8988T (cell line): ENCODE results near the gene IMMP2L.

Experiments
- DNase-seq: peaks from one replicate; pipeline ENCODE4 v3.0.0; 2011

IMMP2L gene

DNA sequence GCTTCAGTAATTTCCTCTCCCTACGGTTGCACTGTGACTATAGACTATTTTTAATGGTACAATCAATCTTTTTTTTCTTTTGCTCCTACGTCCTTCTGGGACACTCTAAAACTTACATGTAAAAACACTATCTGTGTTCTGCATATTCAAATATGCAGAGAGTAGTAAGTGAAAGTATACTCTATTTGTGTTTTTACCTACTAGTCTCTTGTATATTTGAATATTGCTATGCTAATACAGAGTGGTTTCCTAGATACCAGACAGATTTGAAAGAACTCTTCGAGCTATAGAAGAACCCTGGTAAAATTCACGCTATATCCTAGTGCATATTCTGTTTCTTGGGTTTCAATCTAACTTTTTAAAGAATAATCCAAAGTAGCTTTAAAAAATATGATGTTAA lies 672.2 kb downstream of the IMMP2L start:
- no peak for DNase-seq

DNA sequence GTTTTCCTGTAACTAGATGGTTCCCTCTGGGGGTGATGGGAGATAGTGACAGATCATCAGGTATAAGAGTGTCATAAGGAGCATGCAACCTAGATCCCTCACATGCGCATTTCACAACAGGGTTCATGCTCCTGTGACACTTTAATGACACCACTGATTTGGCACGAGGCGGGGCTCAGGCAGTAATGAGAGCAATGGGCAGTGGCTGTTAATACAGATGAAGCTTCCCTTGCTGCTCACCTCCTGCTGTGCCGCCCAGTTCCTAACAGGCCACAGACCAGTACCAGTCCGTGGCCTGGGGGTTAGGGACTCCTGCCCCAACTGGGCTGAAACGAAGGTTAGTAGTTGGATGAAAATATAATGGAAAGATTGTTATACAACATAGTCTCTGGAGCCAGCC lies 673.0 kb downstream of the IMMP2L start:
- no peak for DNase-seq

GRCh38 chr7:110888641-110889040 lies 673.7 kb downstream of the IMMP2L start:
- DNase-seq = no peak

- DNase-seq = no peak
Observed at GRCh38 chr7:110885474-110885873, 676.8 kb downstream of the IMMP2L start.

DNA sequence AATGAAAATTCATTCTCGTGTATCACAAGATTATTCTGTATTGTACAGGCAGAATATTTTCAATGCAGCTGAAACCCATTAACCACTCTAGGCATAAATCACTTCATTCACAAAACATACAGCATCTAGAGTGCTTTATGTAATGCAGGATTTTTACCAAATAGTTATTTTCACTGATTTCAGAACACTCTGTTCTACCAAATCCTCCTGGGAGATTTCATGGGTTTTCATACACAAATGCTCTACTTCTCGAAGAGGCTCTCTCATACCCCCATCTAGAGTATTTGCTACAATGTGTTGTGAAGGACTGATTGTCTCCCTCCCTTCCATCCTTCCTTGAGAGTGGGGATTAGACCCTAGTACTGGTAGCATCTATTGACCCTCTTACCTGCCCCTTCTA lies 680.6 kb downstream of the IMMP2L start:
- DNase-seq = no peak

DNA sequence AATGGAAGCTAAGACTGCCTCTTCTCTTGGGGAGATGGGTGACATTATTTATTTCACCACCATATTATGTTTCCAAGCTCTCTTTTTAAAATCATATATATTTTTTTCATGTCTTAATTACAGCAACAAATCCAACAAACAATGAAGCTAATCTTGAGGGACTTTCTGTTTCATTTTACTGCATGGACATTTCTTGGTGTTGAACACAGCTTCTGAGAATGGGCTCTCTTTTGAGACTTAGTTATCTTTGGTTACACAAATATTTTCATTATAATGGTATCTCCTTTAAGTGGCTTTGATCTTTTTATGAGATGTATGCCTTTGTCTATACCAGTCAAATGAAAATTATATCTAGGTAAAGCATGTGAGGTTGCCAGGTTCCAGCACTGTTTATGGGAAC lies 681.3 kb downstream of the IMMP2L start:
- DNase-seq = no peak

DNA sequence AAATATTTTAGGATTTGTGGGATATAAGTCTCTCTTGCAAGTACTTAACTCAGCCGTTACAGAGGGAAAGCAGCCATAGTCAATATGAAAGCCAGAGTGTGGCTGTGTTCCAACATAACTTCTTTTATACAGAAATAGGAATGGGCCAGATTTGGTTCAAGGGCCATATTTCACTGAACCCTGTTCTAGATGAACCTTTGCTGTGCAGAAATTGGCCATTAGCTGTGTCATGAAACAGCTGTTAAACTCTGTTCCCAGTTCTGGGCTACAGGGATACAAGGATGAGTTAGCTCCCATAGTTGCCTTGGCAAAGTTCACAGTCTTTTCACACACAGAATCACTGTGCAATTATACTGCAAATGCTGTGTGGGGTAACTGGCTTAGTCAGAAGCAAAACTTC lies 685.3 kb downstream of the IMMP2L start:
- DNase-seq = no peak

DNA sequence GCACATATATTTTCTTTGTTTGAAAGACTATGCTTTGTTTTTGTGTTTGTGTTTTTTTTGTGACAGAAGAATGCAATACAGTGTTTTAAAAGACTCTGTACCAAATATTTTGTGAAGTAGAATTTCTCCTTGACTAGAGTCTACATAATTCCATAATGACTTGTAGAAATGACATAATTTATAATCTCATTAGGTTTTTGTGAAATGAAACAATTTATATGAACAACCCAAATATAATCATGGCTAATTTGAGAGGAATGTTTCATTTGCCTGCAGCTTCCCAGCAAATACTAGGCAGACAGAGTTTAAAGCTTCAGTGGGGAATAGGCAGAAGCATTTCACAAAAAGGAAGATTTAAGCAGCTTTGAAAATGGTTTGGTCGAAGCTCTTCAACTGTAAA lies 686.9 kb downstream of the IMMP2L start:
- DNase-seq = no peak

DNA sequence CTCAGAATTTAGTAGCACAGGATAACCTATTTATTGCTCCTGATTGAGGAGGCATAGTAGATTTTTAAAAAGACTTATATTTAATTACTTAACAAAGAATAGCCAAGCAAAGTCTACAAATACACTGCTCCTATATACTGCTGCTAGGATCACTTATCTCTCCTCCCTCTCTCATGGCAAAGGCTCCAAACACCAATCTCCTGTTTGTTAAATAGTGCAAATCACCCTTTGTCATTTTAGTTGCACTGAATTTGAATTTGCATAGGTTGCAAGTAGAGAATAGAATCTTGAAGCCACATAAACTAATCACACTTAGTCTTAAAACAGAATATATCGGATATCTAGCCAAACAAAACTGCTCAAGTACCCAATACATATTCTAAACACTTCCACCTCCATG lies 690.4 kb downstream of the IMMP2L start:
- DNase-seq = no peak

DNA sequence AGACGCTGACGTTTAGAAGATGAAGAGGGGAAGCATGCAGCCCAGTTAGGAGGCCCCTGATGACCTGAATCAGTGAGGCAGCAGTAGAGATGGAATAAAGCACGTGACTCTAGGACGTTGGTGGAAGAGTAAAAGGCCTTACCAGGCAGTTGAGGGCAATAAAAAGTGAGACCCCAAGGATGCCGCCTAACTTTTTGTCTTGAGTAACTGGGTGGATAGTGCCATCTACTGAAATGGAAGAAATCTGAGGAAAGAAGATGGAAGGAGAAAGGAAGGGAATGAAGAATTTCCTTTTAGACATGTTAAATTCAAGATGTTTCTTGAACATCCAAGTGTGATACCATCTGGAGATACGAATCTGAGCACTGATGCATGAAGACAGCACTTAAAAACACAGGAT lies 691.4 kb downstream of the IMMP2L start:
- no peak for DNase-seq

DNA sequence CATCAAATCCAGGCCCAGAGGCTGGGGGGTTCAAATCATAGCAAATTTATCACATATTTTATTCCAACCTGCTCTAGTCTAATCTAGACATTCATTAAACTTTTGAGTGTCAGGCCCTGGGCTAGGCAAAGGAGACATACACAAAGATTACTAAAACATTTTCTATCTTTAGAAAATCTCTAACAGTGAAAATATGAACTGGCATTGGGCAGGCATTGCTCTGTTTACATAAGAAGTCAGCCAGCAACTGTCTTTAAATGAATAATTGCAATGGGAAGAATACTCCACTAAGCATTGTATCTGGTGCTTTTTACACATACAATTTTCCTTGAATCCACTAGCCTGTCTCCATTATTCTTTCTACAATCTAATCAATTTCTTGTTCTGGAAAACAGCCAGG lies 693.8 kb downstream of the IMMP2L start:
- no peak for DNase-seq

- no peak for DNase-seq
Observed at GRCh38 chr7:110867771-110868170, 694.5 kb downstream of the IMMP2L start.

- no peak for DNase-seq
Observed at GRCh38 chr7:110863258-110863657, 699.0 kb downstream of the IMMP2L start.

DNA sequence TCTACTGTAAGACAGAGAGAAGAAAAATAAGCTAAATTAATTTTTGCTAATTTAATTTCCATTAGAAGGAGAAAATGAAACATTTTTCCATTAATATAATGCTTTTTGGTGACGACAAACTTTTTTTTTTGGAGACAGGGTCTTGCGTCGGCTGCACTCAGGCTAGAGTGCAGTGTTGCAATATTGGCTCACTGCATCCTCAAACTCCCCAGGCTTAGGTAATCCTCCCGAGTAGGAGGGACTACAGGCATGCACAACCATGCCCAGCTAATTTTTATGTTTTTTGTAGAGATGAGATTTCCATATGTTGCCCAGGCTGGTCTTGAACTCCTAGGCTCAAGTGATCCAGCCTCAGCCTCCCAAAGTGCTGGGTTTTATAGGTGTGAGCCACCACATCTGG lies 701.1 kb downstream of the IMMP2L start:
- DNase-seq = no peak

DNA sequence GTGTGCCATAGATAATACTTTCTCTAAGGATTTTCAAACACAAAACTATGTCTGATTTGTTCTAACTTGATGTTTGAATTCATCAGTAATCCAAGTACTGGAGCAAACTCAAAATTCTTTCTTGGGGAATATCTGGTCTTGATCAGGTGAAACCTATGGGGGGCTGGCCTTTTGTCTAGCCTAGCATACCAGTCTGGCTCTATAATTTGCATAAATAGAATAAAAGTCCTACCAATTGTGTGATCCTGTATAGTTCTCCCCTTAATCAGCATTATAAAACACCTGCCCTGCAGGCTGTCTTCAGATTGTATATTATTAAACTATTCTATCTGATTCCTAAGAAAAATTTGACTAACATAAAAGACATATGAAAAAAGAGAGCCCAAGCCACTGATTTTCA lies 705.2 kb downstream of the IMMP2L start:
- DNase-seq = no peak

GRCh38 chr7:110856704-110857103 lies 705.6 kb downstream of the IMMP2L start:
- DNase-seq = no peak

GRCh38 chr7:110854651-110855050 lies 707.6 kb downstream of the IMMP2L start:
- DNase-seq = no peak

DNA sequence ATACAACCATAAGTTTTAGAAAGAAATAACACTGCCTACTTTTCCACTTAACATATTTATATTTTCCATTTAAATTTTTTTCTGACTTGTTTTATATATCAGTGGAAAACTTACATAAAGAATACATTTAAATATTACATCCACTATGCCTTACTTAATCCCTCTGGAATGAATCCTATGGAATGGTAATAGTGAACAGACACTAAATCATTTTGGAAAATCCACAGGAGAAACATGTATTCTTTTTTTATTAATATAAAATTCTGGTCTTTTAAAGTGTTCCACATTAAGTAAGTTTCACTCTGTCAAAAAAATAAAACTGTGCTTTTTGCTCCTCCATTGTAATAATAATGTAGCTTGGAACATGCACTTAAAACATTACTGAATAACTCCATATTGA lies 708.1 kb downstream of the IMMP2L start:
- DNase-seq = no peak

GRCh38 chr7:110853263-110853662 lies 709.0 kb downstream of the IMMP2L start:
- no peak for DNase-seq

- no peak for DNase-seq
Observed at GRCh38 chr7:110852156-110852940, 709.9 kb downstream of the IMMP2L start.

DNA sequence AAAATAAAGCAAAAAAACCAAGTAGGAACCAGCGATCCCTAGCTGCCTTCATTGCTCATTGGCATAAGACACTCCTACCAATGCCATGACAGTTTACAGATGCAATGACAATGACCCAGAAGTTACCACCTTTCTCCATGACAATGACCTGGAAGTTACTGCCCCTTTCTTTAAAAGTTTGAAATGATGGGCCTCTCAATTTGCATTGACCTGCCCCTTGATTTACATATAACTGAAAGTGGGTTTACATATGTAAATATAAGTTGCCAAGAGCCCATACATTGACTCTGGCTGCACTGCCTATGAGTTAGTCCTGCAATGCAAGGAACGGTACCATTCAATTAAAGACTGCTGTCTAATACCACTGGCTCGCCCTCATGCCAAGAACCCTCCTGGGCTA lies 712.1 kb downstream of the IMMP2L start:
- no peak for DNase-seq

DNA sequence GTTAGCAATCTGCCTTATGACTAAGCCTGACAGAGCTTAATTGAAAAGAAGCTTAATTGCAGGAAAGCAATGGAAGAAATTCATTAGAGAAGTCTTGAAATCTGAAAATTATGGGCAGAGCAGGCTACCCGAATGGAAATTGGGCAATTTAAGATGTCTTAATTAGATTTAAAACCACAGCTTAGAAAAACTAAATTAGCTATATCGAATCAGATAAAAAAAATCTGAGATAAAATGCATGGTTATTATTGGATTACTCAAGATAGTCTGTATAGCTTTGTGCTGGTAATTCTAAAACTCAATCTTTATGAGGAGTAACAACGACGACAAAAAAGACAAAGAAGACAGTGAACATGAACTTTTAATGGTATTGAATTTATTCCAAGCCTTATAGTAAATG lies 719.5 kb downstream of the IMMP2L start:
- no peak for DNase-seq

DNA sequence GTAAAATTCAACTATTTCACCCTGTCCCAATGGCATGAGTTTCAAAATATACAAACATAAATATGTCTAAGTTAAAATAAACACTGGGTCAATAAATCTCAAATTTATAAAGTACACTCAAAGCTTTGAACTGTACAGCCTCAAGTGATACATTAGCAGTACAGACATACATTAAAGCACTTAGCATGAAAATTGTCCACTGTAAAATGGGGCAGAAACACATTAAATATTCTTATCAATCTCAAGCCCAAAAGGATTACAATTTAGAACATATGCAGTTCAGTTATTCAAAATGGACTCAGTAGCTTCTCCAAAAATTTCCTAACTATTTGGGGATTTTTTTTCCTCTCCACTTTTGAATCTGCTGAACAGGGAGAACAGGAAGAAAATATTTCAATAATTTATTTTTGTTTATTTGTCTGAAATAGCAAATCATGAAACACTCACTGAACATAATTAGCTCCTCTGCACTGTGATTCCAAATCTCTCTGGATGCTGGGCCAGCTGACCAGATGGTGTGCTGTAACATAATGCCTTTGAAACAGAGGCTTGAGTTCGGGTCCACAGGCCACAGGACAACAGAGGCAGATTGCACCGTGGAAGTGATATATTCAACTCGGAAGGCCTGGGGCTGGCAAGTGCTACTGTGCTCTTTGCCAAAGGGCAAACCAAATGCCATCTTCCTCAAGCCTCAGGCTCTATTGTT lies 720.3 kb downstream of the IMMP2L start:
- DNase-seq = no peak

DNA sequence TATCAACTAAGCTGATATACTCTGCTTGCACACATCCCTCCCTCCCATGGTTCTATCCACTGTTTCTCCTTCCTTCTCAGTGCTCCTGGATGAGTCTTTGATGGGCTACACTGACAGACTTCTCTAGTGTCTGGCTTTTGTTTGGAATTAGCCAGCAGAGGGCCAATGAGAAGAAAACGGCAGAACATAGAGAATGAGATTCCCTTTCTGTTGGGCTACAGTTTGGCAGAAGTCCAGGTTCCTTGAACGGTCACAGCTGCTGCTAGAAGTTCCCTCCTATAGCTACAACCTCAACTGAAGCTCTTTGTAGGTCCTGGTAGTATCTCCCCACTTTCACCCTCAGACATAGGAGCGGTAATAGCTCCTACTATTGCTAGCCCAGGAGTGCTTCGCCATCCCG lies 722.4 kb downstream of the IMMP2L start:
- DNase-seq = no peak

- DNase-seq = no peak
Observed at GRCh38 chr7:110835849-110836248, 726.4 kb downstream of the IMMP2L start.
